ENCODE data around the gene EHD4. TPM values are rescaled to one million over a fixed set of nuclear protein-coding genes. Genes with fewer than 3 reads are reported as not detected.

The EHD4 gene
- total RNA-seq, 1 experiment from 2014 or later, result 58.9 TPM

GRCh38 chr15:41958002-41958420, 14.3 kb downstream of the EHD4 start:
- no peak for DNase-seq (ENCODE audit: low read depth)

- no peak for DNase-seq (ENCODE audit: low read depth)
Observed at GRCh38 chr15:41957021-41957897, 15.1 kb downstream of the EHD4 start.

- DNase-seq (ENCODE audit: low read depth), result no peak
Observed at GRCh38 chr15:41955807-41956525, 16.4 kb downstream of the EHD4 start.

DNA sequence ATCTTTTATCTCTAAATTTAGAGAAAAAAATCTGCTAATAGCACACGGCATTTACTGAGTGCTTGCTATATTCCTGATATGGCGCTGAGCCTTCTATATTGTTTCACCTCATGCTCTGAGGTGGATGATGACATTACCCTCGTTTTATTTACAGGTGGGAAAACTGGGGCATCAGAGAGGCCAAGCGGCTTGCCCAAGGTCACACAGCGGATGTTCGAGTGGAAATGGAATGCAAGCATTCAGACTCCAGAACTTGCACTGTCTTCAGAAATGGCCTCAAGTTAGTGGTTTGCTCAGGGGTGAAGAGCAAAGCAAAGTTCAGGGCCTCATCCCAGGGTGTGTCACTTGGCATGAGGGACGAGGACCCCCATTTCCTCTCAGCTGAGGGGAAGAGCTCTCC, 17.3 kb downstream of the EHD4 start:
- DNase-seq (ENCODE audit: low read depth), result no peak

DNA sequence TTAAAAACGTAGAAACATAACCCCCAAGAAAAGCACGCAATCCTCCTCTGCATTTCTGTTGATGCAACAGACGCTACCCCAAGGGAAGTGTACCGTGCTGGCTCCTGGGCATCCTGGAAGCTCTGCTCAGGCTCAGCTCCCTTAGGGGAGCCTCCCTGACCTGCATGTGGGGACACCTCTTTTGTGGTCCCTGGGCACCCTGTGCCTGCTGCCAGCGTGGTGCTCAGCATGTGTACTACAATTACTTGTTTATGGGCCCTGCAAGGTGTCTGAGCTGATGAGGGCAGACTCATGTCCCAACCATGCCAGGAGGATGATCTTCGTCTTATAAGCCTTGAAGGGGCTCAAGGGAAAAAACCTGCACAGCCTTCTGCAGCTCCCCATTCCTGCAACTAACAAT, 18.3 kb downstream of the EHD4 start:
- no peak for DNase-seq (ENCODE audit: low read depth)

DNA sequence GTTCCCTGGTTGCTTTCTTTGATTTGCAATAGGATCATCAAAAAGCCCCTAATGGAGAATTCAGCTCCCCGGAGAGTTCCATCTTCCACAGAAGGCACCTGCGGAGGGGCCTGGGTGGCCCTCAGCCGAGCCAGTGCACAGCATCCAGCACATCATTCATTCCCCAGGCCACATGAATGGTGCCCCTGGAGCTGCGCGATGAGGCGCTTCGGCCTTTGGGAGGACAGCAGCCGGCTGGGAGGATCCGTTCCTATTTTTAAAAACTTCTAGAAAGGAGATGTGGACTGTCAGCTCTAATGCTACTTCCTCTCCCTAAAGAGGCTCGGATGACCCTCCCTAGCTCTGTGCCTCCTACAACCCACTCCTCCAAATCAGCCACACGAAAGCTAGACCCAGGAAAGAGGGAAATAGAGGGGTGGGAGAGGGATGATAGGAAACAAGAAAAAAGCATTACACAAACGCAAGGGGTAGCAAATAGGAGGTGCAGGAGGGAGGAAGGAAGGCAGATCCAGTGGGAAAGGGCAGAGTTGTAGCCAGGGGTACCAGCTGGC, 20.3 kb downstream of the EHD4 start:
- DNase-seq (ENCODE audit: low read depth), result no peak

DNA sequence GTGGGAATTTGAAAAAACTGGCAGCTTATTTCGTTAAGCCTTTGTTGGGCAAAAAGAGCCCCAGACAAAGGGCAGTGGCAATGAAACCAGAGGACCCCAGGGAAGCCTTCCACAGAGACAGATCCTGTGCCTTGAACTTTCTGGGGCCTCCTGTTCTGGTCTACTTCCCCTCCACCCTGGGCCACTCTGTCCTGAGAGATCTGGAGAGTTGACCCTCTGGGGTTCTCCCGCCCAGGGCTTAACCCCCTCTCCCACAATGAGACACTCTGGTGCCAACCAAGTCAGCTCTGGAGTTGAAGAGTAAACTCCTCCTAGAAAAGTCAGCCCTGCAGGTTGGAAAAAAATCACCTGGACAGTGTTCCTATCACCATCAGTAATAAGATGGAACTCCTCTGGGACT, 20.8 kb downstream of the EHD4 start:
- no peak for DNase-seq (ENCODE audit: low read depth)

- DNase-seq (ENCODE audit: low read depth), result no peak
Observed at GRCh38 chr15:41950489-41950888, 21.9 kb downstream of the EHD4 start.

GRCh38 chr15:41950127-41950483, 22.3 kb downstream of the EHD4 start:
- DNase-seq (ENCODE audit: low read depth), result no peak

- DNase-seq (ENCODE audit: low read depth), result no peak
Observed at GRCh38 chr15:41949401-41950126, 22.8 kb downstream of the EHD4 start.

- no peak for DNase-seq (ENCODE audit: low read depth)
Observed at GRCh38 chr15:41948490-41948889, 23.9 kb downstream of the EHD4 start.

- no peak for DNase-seq (ENCODE audit: low read depth)
Observed at GRCh38 chr15:41946970-41947369, 25.4 kb downstream of the EHD4 start.

DNA sequence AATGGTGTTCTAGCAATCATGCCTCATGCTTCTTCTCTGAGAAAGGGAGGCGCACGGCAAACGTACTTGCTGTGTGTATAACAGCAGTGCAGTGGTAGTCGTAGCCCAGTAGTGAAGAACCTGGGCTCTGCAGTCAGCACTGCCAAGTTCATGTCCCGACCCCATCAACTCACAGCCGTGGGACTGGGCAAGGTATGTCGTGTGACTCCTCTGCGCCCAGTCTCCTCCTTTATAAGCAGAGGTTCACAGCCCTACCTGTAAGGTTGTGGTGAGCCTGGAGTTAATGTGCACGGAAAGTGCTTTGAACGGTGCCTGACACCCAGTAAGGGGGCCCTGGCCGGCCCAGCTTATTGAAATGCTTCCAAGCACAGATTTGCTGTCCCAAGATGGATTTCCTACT, 26.6 kb downstream of the EHD4 start:
- no peak for DNase-seq (ENCODE audit: low read depth)

DNA sequence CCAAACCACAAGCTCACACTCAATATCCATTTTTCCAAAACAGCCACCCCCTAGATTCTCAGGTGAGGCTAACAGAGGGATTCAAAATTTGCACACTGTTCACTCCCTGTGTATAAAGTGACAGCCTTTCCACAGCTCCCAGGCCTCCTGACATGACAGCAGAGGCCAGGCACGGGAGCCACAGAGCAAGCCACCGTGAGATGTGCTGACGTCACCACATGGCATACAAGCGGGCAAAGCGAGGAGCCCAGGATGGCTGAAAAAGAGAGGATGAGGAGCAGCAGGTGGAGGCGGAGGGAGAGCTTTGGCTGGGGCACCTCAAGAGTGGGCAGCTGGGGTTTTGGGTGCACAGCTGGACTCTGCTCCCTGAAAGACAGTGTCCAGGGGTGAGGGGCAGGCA, 27.1 kb downstream of the EHD4 start:
- DNase-seq (ENCODE audit: low read depth), result no peak

DNA sequence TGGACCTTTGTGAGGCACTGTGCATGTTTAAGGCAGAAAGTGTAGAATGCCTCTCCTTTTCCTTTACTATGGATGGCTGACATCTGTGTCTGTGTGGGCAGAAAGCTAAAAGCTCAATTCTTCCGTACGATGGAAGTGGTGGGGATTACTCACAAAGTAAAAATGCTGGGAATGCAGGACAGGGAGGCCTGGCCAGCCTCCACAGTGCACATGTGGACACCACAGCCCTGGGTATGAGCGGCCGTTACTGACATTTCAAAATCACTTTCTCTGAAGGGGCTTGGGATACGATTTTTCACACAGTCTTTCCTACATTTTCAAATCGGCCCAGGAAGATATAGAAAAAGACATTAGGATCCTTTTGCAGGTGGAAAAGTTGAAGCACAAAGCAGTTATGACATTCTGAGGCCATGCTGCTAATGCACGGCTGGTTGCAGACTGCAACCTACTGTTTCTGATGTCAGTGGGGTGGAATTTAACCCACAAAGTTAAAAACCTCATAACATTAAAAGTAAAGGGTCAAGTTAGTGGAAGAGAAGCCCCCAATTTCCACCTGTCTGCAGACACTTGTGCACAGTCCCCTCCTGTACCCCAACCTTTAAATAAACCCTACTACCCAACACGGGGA, 27.9 kb downstream of the EHD4 start:
- DNase-seq (ENCODE audit: low read depth), result peak; percentile 97

- DNase-seq (ENCODE audit: low read depth), result no peak
Observed at GRCh38 chr15:41943543-41944312, 28.6 kb downstream of the EHD4 start.

GRCh38 chr15:41942886-41943285, 29.5 kb downstream of the EHD4 start:
- DNase-seq (ENCODE audit: low read depth), result no peak

GRCh38 chr15:41941644-41942415, 30.5 kb downstream of the EHD4 start:
- no peak for DNase-seq (ENCODE audit: low read depth)

DNA sequence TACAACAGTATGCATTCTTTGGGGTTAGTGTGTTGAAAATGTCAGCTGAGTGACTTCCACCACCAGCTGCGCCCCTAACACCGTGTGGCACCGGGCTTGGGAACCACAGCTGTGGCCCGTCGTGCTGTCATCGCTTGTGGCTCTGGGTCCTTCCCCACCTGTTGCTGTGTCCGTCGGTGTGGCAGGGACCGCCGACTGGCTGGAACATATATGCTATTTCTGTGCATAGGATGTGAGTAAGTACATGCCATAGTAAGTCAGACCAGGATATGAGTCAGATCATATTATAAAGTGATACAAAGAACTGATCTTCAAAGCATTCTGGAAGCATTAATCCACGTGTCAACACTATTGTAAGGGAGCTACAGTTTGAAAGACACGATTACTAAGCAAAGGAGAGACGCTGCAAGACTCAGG, 31.9 kb downstream of the EHD4 start:
- DNase-seq (ENCODE audit: low read depth), result peak; percentile 97

DNA sequence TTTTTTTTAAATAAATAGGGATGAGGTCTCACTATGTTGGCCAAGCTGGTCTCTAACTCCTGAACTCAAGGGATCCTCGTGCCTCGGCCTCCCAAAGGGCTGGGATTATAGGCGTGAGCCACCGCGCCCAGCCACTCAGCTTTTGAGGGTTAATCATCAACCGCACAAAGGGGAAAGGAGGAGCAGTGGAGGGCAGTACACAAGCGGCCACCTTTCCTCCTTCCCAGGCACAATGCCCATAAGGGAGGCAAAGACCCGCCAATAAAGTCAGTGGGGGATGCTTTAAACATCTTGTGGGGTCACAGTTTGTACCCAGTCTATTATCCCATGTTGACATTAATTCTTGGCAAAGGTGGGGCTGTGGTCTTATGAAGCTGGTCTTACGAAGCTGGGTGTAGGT, 32.4 kb downstream of the EHD4 start:
- DNase-seq (ENCODE audit: low read depth), result peak; percentile 51
